NCI-H1930 (cell line): ENCODE results near the gene FASN.

Experiments
- DNase-seq, 2 experiments: peaks; one replicate each; lab custom pipeline; 2025; lab: John Stamatoyannopoulos, UW

The FASN gene

DNA sequence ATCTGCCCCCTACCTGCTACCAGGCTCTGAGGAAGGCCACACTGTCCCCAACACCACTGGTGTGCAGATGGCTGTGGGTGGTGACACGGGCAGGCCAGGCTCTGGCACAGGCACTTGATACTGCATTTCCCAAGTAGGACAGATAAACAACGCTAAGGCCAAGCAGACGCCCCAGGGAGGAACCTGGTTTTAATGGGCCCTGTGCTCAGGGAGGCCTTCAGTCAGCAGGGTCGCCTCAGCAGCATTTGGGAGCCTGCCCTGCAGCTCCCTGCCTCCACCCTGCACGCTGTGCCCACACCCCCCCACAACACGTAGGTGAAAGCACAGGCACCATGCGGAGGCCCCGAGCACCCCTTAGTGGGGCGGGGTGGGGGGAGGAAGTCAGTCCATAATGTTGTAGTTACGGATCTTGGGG is 3.3 kb upstream of the FASN start:
- no peak for DNase-seq

DNA sequence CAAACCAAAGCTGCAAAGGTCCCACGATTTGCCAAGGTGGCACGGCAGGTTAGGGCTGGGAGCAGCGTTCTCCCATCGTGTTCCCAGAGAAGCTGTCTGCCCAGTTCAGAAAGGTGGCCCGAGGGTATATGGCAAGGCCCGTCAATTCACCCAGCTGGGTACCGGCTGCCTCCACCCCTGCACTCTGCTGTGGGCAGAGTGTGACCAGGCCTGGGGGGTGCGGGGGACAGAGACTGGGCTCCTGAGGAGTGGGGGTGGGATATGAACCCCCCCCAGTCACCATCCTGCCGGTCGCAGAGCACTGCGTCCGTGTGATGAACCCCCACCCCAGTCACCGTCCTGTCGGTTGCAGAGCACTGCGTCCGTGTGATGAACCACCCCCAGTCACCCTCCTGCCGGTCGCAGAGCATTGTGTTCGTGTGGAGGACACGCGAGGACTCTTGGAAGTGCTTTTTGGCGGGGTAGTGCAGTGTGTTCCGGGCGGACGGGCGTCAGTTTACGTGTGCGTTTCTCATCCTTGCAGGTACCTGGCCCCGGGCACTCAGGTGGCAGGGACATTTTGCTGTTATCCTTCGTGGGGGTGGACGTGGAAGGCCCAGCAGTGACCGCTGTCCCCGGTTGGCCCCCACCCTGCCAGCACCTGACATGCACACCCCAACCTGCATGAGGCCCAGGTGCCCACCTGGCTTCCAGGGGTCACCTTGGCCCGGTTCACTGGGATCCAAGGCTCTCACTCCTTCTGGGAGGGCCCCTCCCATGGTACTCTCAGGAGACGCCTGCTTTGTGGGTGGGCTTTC is 2.7 kb upstream of the FASN start:
- no peak for DNase-seq

DNA sequence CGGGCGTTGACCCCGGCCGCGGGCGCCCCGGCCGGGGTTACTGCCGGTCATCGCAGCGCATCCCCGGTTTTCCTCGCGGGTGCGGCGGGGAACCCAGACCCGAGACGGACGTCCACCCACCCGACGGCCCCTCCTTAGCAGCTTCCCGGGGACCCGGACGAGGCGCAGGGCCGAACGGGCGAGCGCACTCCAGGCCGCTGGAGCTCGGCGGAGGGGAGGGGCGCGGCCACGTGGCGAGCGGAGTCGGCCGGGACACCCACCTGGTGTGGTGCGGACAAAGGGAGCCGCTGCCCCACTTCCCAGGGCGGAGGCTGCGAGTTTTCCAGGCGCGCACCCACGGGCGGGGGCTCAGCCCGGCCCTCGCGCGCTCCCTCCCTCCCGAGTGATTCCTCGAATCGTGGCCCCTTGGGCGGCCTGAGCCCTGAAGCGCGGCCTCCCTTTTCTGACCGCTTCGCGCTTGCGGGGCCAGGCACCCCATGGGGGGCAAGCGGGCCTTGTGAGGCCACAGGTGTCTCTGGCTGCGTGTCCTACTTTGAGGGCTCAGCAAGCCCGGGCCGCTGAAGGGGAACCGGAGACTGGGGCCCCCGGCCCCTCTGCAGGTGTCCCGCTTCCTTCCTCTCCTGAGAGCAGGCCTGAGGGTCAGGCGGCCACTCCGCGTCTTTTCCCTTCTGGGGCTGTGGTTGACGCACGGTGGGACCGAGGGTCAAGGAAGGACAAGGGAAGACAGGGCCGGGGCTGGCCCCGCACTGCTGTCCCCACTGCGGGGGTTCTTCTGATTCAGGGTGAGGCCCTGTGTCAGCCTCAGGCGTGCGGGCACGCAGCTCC is 1.1 kb upstream of the FASN start:
- DNase-seq, result no peak

DNA sequence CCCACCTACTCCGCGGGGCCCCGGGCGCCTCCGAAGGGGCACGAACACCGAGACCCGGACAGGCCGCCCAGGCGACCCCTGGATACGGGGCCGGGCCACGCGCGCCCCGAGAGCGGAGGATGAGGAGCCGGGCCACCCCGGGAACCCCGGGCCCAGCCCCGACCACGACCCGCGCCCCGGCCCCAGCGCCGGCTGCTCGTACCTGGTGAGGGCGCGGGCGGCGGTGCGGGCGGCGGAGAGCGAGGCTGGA is 192 bp downstream of the FASN start:
- no peak for DNase-seq

DNA sequence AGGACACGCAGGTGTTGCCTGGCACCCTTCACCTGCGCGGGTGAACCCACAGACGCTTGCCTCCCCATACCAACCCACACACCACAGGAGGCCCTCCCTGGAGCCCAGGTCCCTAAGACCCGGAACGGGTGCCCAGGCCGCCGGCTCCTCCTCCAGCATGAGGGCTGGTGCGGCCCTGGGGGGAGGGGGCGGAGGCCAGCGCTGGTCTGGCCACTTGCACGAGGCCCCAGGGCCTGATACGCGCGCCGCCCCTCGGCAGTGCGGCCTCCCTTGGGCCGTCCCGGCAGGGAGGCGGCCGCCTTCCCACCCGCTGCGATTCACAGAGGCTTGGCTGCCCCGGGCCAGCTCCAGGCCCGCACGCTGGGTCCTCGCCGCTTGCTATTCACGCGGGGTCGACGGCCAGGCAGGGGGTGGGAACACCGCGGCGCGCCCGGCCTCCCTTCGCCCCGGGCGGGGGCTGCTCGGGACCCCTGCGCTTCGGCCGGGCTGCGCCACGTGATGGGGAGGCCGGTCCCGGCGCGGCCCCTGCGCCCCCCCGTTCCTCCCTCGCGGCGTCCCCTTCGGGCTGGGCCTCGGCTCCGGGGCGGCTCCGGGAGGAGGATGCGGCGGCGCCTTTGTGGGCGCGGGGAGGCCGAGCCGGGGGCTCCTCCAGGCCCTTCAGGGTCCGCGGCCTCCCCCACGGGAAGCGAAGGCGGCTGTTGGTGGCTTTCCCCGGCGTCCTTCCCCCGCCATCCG is 685 bp downstream of the FASN start:
- DNase-seq, result no peak

DNA sequence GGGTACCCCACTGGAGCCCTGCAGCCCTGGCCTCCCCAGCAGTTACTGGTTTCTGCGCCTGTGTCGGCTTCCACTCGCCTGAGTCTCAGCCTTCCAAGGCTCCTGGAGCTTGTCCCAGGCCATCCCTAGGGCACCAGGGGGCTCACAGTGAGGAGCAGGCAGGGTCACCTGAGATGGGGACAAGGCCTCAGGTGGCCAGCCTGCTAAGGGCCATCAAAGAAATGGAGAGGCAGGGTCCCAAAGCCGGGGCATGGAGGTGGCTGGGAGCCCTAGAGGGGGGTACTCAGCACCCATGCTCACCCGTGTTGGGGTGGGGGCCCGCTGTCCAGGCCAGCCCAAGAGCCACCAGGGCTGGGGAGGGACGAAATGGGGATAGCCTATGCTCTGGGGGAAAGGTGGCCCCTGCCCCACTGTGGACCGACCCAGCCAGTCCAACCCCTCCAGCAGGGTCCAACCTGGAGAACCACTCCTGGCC is 1.3 kb downstream of the FASN start:
- no peak for DNase-seq

DNA sequence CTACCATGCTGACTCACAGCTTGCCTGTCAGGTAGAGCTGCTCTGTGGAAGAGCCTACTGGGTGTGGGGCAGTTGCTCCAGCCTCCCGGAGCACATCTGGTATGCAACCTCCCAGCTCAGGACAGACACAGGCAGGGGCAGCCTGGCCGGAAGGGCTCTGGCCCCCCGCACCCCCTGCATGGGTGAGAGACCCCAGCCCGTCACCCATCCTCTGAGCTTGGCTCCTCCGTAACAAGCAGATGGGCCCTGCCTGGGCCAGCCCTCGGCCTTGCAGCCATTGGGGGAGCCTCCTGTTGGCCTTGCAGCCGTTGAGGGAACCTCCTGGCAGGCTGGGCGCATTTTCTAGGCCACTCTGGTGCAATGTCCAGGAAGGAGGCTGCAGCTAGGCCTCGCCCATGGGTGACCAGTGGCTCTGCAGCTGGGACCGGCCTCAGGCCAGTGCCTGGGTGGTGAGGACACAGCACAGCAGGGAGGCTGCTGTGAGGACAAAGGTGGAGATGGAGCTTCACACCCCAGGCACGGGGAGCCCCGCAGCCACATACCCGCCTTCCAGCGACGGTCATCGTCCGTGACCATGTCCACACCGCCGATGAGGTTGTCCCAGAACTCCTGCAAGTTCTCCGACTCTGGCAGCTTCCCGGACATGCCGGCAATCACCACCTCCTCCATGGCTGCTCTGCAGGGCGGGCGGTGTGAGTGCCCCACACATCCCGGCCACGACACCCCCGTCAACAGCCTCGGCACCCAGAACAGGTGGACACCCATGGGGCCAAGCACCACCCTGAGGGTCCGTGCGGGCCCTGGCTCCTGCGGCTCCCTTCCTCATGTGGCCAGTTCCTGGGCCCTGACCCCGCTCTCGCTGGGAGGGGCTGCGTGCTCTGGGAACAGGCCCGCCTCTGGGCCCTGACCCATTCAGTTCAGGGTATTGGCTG is 2.0 kb downstream of the FASN start:
- DNase-seq, result no peak

DNA sequence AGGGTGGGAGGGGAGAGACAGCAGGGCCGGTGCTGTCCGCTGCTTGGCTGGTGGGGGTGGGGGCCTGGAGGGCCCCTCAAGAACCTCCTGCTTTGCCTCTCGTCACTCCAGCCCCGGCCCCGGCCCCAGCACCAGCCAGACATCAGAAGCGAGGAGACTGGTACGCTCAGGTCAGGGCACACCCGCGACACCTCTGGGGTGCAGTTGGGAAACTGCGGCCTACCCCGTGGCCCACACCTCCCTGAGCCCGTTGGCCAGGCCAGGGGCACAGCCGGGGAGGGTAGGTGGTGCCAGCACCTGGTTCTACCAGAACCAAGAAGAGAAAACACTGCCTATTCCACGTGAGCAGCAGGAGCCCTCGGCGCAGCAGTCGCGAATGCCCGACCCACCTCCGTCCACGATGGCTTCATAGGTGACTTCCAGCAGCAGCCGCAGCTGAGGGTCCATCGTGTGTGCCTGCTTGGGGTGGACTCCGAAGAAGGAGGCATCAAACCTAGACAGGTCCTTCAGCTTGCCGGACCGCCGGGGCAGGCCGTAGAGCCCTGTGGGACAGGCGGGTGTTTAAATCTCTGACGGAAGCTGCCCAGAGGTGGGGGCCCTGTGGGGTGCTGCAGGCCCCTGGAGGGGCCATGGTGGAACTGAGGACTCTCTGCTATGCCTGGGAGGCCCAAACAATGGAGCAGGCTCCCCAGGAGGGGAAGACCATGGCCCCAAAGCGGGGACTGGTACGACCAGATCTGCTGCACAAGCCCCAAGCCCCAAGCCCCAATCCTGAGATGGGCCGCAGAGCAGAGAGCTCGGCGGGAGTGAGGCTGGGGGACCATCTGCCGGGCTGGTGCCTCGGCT is 2.9 kb downstream of the FASN start:
- DNase-seq, result no peak

GRCh38 chr17:82092995-82093751 is 4.9 kb downstream of the FASN start:
- DNase-seq, result no peak

GRCh38 chr17:82092628-82092994 is 5.4 kb downstream of the FASN start:
- no peak for DNase-seq

DNA sequence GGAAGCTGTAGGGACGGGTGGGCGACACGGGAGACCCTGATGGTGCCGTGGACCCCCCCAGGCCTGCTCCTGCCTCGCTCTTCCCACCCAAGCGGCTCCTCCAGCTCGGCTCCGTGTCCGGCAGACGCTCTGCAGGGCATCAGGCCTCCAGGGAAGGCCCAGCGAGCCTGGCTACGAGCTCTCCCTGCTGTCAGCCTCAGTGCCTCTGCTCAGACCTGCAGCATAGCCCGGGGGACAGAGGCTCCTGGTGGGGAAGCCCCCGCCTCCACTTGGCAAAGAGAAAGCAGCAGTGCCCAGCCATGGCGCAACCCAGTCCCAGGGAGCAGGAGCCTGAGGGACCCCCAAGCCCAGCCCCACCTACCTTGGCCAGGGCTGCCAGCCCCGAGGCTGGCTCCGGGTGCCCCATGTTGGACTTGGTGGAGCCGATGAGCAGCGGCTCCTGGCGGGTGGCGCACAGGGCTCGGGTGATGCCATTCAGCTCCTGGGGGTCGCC is 5.9 kb downstream of the FASN start:
- DNase-seq, result no peak

DNA sequence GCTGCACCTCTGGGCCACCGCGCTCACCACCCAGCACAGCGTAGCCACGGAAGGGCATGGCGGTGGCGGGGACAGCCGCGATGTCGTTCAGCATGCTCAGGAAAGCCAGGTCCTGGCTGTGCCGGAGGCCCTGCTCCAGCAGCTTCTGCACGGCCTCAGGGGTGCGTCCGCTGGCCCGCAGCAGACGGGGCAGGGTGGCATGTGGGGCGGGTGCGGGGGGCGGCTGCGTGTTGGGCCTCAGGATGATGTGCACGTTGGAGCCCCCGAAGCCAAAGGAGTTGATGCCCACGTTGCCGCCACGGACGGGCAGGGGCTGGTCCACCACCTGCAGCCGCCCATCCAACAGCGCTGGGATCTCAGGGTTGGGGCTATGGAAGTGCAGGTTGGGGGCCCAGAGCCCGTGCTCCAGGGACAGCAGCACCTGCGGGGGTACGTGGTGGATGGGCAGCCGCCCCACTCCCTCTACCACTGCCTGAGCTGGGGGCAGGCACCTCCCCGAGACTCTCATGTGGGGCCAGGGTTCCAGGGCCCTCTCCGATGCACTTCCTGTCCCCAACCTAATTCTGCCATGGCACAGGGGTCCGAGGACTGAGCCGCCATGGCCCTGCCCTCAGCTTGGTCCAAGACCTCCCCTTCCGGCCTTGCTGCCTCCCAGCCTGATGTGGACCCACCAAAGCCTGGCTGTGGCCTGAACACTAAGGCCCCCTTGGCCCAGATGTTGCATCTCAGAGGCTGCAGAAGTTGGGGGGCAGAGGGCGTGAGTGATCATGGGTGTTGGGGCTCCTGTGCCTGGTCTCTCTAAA is 6.6 kb downstream of the FASN start:
- no peak for DNase-seq

GRCh38 chr17:82090549-82091263 is 7.3 kb downstream of the FASN start:
- no peak for DNase-seq

GRCh38 chr17:82089723-82090548 is 8.1 kb downstream of the FASN start:
- DNase-seq, result no peak

DNA sequence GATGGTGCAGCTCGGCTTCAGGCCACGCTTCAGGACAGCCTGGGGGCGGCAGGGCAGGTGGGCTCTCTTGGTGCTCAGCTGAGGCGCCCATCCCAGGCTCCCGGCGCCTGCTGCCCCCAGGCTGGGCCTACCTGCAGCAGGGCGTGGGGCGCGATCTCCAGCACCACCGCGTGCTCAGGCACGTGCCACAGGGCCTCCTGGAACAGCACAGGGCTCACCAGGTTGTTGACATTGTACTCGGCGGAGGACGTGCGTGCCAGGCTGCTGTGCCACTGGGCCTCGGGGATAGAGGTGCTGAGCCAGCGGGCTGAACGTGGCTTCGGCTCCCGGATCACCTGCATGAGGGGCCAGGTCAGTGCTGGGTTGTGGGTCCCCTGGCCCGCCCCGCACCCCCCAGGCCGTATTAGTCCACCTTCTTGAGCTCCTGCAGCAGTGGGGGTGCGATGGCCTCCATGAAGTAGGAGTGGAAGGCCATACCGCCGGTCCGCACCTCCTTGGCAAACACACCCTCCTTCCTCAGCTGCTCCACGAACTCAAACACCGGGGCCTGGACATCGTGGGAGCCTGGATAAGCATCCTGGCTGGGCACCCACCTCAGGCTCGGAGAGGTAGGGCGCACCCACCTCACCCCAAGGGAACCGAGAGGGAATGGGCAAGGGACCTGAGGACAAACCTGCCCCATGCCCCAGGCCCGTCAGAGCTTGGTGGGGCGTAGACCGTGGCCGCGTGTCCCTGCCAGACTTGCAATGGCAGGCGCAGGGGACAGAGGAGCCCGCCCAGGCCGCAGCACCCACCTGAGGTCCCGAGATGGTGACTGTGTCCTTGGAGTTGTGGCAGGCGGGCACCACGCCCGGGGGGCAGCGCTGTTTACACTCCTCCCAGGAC is 9.0 kb downstream of the FASN start:
- no peak for DNase-seq
